ENCODE results near the gene POLQ.

The POLQ gene

GRCh38 chr3:121514496-121514895 is 31.3 kb downstream of the POLQ start:
- WGBS (ENCODE audit: insufficient coverage, insufficient read length), result no CpG with 5 or more reads among the region's 3 CpGs
- no peaks in the 10 kb centered on the region for H3K27me3 ChIP-seq (ENCODE audit: control insufficient read depth, insufficient read depth, low read length)
- H3K27ac ChIP-seq (ENCODE audit: low read length), result no peak overlapping the region
- H3K4me3 ChIP-seq (ENCODE audit: low read length), result no peak overlapping the region
- no peaks in the 10 kb centered on the region for H3K36me3 ChIP-seq (ENCODE audit: control insufficient read depth, insufficient read depth, low read length)
- no peaks in the 10 kb centered on the region; the same call in 1 of the 2 replicates for H3K9me3 ChIP-seq (ENCODE audit: control insufficient read depth, insufficient read depth, low read length)
- DNase-seq (ENCODE audit: low read depth, low spot score), result no peak
- H3K4me1 ChIP-seq (ENCODE audit: control insufficient read depth, insufficient read depth, low read length), result no peaks in the 10 kb centered on the region; the same call in 1 of the 2 replicates

DNA sequence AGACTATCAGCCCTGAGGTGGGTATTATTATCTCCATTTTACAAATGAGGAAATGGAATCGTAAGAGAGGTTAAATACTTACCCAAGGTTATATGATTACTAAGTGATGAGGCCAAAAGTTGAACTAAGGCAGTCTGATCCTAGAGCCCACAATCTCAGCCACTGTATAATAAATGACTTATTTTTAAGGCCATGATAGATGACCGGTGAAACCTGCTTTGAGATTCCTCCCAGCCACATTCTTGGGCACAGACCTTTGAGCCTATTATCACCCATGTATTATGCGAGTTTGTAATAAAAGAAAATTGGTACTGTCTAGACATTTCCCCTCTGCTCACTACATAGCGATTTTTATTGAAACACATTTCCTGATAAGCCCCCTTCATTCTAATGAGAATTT is 37.4 kb downstream of the POLQ start:
- Histone ChIP-seq H3K27ac (ENCODE audit: low read length) (no peak overlapping the region), H3K4me3 (ENCODE audit: low read length) (no peak overlapping the region), H3K36me3 (ENCODE audit: control insufficient read depth, insufficient read depth, low read length) (no peaks in the 10 kb centered on the region; the same call in 1 of the 2 replicates), H3K4me1 (ENCODE audit: control insufficient read depth, insufficient read depth, low read length) (no peaks in the 10 kb centered on the region), H3K9me3 (ENCODE audit: control insufficient read depth, insufficient read depth, low read length) (no peaks in the 10 kb centered on the region; the same call in 1 of the 2 replicates), H3K27me3 (ENCODE audit: control insufficient read depth, insufficient read depth, low read length) (no peaks in the 10 kb centered on the region)
- no peak for DNase-seq (ENCODE audit: low read depth, low spot score)
- no CpG with 5 or more reads among the region's 4 CpGs for WGBS (ENCODE audit: insufficient coverage, insufficient read length)

DNA sequence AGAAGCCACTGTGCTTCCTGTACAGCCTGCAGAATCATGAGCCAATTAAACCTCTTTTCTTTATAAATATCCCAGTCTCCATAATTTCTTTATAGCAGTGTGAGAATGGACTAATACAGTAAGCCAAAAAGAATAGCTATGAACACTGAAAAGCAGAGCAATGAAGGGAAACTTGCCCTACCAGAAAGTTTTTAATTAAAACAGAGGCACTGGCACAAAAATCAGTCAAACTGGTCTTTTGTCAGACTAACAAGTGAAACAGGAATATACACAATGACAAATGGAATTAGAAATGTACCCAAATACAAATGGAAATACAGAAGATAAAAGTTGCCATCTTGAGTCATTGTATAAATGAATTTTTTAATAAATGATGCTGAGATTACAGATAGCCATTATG is 40.5 kb downstream of the POLQ start:
- no peaks in the 10 kb centered on the region; the same call in 1 of the 2 replicates for H3K9me3 ChIP-seq (ENCODE audit: control insufficient read depth, insufficient read depth, low read length)
- no peak overlapping the region for H3K4me3 ChIP-seq (ENCODE audit: low read length)
- H3K4me1 ChIP-seq (ENCODE audit: control insufficient read depth, insufficient read depth, low read length), result no peaks in the 10 kb centered on the region
- no peaks in the 10 kb centered on the region; the same call in 1 of the 2 replicates for H3K36me3 ChIP-seq (ENCODE audit: control insufficient read depth, insufficient read depth, low read length)
- H3K27me3 ChIP-seq (ENCODE audit: control insufficient read depth, insufficient read depth, low read length), result no peaks in the 10 kb centered on the region
- DNase-seq (ENCODE audit: low read depth, low spot score), result no peak
- H3K27ac ChIP-seq (ENCODE audit: low read length), result no peak overlapping the region

GRCh38 chr3:121504618-121505017 is 41.2 kb downstream of the POLQ start:
- WGBS (ENCODE audit: insufficient coverage, insufficient read length), result no CpG with 5 or more reads among the region's 2 CpGs
- H3K4me1 ChIP-seq (ENCODE audit: control insufficient read depth, insufficient read depth, low read length), result no peaks in the 10 kb centered on the region
- no peaks in the 10 kb centered on the region for H3K9me3 ChIP-seq (ENCODE audit: control insufficient read depth, insufficient read depth, low read length)
- no peaks in the 10 kb centered on the region; the same call in 1 of the 2 replicates for H3K36me3 ChIP-seq (ENCODE audit: control insufficient read depth, insufficient read depth, low read length)
- H3K27ac ChIP-seq (ENCODE audit: low read length), result no peak overlapping the region
- H3K27me3 ChIP-seq (ENCODE audit: control insufficient read depth, insufficient read depth, low read length), result no peaks in the 10 kb centered on the region
- H3K4me3 ChIP-seq (ENCODE audit: low read length), result no peak overlapping the region
- no peak for DNase-seq (ENCODE audit: low read depth, low spot score)

GRCh38 chr3:121496786-121497185 is 49.0 kb downstream of the POLQ start:
- H3K27ac ChIP-seq (ENCODE audit: low read length), result no peak overlapping the region
- no peak overlapping the region for H3K4me3 ChIP-seq (ENCODE audit: low read length)
- H3K9me3 ChIP-seq (ENCODE audit: control insufficient read depth, insufficient read depth, low read length), result no peaks in the 10 kb centered on the region
- no peaks in the 10 kb centered on the region; the same call in 1 of the 2 replicates for H3K36me3 ChIP-seq (ENCODE audit: control insufficient read depth, insufficient read depth, low read length)
- WGBS (ENCODE audit: insufficient coverage, insufficient read length), result no CpG with 5 or more reads among the region's 4 CpGs
- H3K4me1 ChIP-seq (ENCODE audit: control insufficient read depth, insufficient read depth, low read length), result no peaks in the 10 kb centered on the region
- H3K27me3 ChIP-seq (ENCODE audit: control insufficient read depth, insufficient read depth, low read length), result no peaks in the 10 kb centered on the region
- DNase-seq (ENCODE audit: low read depth, low spot score), result no peak

GRCh38 chr3:121493431-121493830 is 52.4 kb downstream of the POLQ start:
- Histone ChIP-seq H3K9me3 (ENCODE audit: control insufficient read depth, insufficient read depth, low read length) (no peaks in the 10 kb centered on the region), H3K4me3 (ENCODE audit: low read length) (no peak overlapping the region), H3K36me3 (ENCODE audit: control insufficient read depth, insufficient read depth, low read length) (peaks cover 2% of the 10 kb centered on the region; the same call in 1 of the 2 replicates), H3K27ac (ENCODE audit: low read length) (no peak overlapping the region), H3K27me3 (ENCODE audit: control insufficient read depth, insufficient read depth, low read length) (no peaks in the 10 kb centered on the region), H3K4me1 (ENCODE audit: control insufficient read depth, insufficient read depth, low read length) (no peaks in the 10 kb centered on the region)
- WGBS (ENCODE audit: insufficient coverage, insufficient read length), result no CpG with 5 or more reads among the region's 5 CpGs
- no peak for DNase-seq (ENCODE audit: low read depth, low spot score)

DNA sequence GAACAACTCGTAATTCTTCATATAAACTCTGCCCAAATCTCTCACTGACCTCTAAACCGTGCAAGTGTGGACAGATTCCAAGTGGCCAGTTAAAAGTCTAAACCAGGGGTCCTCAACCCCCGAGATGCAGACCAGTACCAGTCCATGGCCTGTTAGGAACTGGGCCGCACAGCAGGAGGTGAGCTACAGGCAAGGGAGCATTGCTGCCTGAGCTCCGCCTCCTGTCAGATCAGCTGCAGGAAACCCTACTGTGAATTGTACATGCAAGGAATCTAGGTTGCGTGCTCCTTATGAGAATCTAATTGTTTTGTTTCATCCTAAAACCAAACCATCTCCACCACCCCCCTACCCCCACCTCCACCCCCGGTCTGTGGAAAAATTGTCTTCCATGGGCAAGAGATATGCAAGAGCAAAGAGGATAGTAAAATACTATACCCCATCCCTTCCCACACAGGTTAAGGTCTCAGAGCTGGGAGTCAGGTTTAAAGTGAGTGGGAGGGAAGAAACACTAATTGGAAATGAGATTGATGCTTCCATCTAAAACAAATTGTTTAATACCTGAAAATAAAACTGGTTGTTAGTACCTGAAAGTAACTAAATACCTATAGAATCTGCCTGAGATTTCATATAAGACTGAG is 54.0 kb downstream of the POLQ start:
- H3K27ac ChIP-seq (ENCODE audit: low read length), result no peak overlapping the region
- no peak for DNase-seq (ENCODE audit: low read depth, low spot score)
- no peaks in the 10 kb centered on the region for H3K27me3 ChIP-seq (ENCODE audit: control insufficient read depth, insufficient read depth, low read length)
- no peaks in the 10 kb centered on the region for H3K9me3 ChIP-seq (ENCODE audit: control insufficient read depth, insufficient read depth, low read length)
- H3K4me1 ChIP-seq (ENCODE audit: control insufficient read depth, insufficient read depth, low read length), result no peaks in the 10 kb centered on the region
- no CpG with 5 or more reads among the region's 7 CpGs for WGBS (ENCODE audit: insufficient coverage, insufficient read length)
- no peak overlapping the region for H3K4me3 ChIP-seq (ENCODE audit: low read length)
- H3K36me3 ChIP-seq (ENCODE audit: control insufficient read depth, insufficient read depth, low read length), result peaks cover 2% of the 10 kb centered on the region; the same call in 1 of the 2 replicates

- peaks cover 2% of the 10 kb centered on the region; the same call in 1 of the 2 replicates for H3K36me3 ChIP-seq (ENCODE audit: control insufficient read depth, insufficient read depth, low read length)
- H3K9me3 ChIP-seq (ENCODE audit: control insufficient read depth, insufficient read depth, low read length), result no peaks in the 10 kb centered on the region
- no CpG with 5 or more reads among the region's 6 CpGs for WGBS (ENCODE audit: insufficient coverage, insufficient read length)
- no peaks in the 10 kb centered on the region for H3K27me3 ChIP-seq (ENCODE audit: control insufficient read depth, insufficient read depth, low read length)
- no peak for DNase-seq (ENCODE audit: low read depth, low spot score)
- no peak overlapping the region for H3K4me3 ChIP-seq (ENCODE audit: low read length)
- H3K4me1 ChIP-seq (ENCODE audit: control insufficient read depth, insufficient read depth, low read length), result no peaks in the 10 kb centered on the region
- no peak overlapping the region for H3K27ac ChIP-seq (ENCODE audit: low read length)
Observed at GRCh38 chr3:121490161-121490560, 55.6 kb downstream of the POLQ start.

- Histone ChIP-seq H3K9me3 (ENCODE audit: control insufficient read depth, insufficient read depth, low read length) (no peaks in the 10 kb centered on the region), H3K27ac (ENCODE audit: low read length) (no peak overlapping the region), H3K4me3 (ENCODE audit: low read length) (no peak overlapping the region), H3K27me3 (ENCODE audit: control insufficient read depth, insufficient read depth, low read length) (no peaks in the 10 kb centered on the region), H3K4me1 (ENCODE audit: control insufficient read depth, insufficient read depth, low read length) (no peaks in the 10 kb centered on the region), H3K36me3 (ENCODE audit: control insufficient read depth, insufficient read depth, low read length) (peaks cover 2% of the 10 kb centered on the region; the same call in 1 of the 2 replicates)
- DNase-seq (ENCODE audit: low read depth, low spot score), result no peak
- WGBS (ENCODE audit: insufficient coverage, insufficient read length), result no CpG with 5 or more reads among the region's 2 CpGs
Observed at GRCh38 chr3:121488628-121489027, 57.2 kb downstream of the POLQ start.

DNA sequence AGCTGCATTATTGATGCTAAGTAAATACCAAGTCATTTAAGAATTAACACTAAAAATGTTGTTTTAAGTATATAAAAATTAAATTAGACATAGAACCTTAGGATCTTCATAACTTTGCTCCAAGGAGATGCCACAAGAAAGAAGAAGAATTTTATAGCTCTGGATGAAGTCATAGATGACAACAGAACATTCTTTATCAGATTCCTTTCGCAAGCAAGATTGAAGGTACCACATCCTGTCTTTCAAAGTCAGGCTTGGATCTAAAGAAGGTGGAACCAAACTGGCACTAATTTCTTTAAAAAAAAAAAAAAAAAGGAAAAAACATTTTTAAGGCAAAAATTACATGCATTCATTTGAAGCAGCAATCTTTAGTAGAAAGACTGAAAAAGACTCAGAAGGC is 62.5 kb downstream of the POLQ start:
- no peak for DNase-seq (ENCODE audit: low read depth, low spot score)
- WGBS (ENCODE audit: insufficient coverage, insufficient read length), result no CpG with 5 or more reads among the region's 1 CpG
- H3K36me3 ChIP-seq (ENCODE audit: control insufficient read depth, insufficient read depth, low read length), result peaks cover 3% of the 10 kb centered on the region; the same call in 1 of the 2 replicates

GRCh38 chr3:121482660-121483059 is 63.1 kb downstream of the POLQ start:
- no peak overlapping the region for H3K4me3 ChIP-seq (ENCODE audit: low read length)
- no peaks in the 10 kb centered on the region for H3K4me1 ChIP-seq (ENCODE audit: control insufficient read depth, insufficient read depth, low read length)
- H3K27ac ChIP-seq (ENCODE audit: low read length), result no peak overlapping the region
- H3K9me3 ChIP-seq (ENCODE audit: control insufficient read depth, insufficient read depth, low read length), result no peaks in the 10 kb centered on the region
- peaks cover 3% of the 10 kb centered on the region; the same call in 1 of the 2 replicates for H3K36me3 ChIP-seq (ENCODE audit: control insufficient read depth, insufficient read depth, low read length)
- H3K27me3 ChIP-seq (ENCODE audit: control insufficient read depth, insufficient read depth, low read length), result no peaks in the 10 kb centered on the region
- WGBS (ENCODE audit: insufficient coverage, insufficient read length), result 100% methylated on average over 1 of the region's 1 CpG
- no peak for DNase-seq (ENCODE audit: low read depth, low spot score)

More for the DNA sequence above, 62.5 kb downstream of the POLQ start:
- Histone ChIP-seq H3K9me3 (ENCODE audit: control insufficient read depth, insufficient read depth, low read length) (no peaks in the 10 kb centered on the region), H3K27ac (ENCODE audit: low read length) (no peak overlapping the region), H3K27me3 (ENCODE audit: control insufficient read depth, insufficient read depth, low read length) (no peaks in the 10 kb centered on the region), H3K4me3 (ENCODE audit: low read length) (no peak overlapping the region), H3K4me1 (ENCODE audit: control insufficient read depth, insufficient read depth, low read length) (no peaks in the 10 kb centered on the region)

Data from iPS DF 6.9 (cell line).